HepG2 (cell line): ENCODE results near the gene MSMP. TPM values are rescaled to one million over a fixed set of nuclear protein-coding genes. Genes with fewer than 3 reads are reported as not detected.

Experiments
- DNMT1 ChIP-seq: sonication (generic); formaldehyde crosslinking; IDR thresholded peaks from 2 replicates; pipeline ENCODE4 v1.5.1; 2020; ENCODE audit warnings: mild to moderate bottlenecking, missing genetic modification reagents
- ESRRA ChIP-seq: sonication (generic); formaldehyde crosslinking; IDR thresholded peaks from 2 replicates; pipeline ENCODE4 v1.5.1; 2020; ENCODE audit warnings: mild to moderate bottlenecking, low read depth, missing genetic modification reagents
- KDM5A ChIP-seq: fragments of 200-600 bp; sonication (generic); IDR thresholded peaks from 2 replicates; pipeline ENCODE4 v1.7.0; 2018; ENCODE audit warnings: antibody characterized with exemption, mild to moderate bottlenecking, low read length, borderline replicate concordance
- PHF21A ChIP-seq: sonication (generic); formaldehyde crosslinking; IDR thresholded peaks from 2 replicates; pipeline ENCODE4 v1.5.0; 2020; ENCODE audit warnings: mild to moderate bottlenecking, missing genetic modification reagents
- POLR2A ChIP-seq, 2 experiments: IDR thresholded peaks; 2 replicates each; pipeline ENCODE4 v1.6.1; 2011; ENCODE audit warnings: low read depth in 2 of 2, low read length in 2 of 2, mild to moderate bottlenecking in 1 of 2, moderate library complexity in 1 of 2; ENCODE audit not compliant: insufficient read depth in 1 of 2
- TEAD3 ChIP-seq: optimal IDR thresholded peaks from 2 replicates; pipeline ENCODE3; 2016; ENCODE audit warnings: borderline replicate concordance
- ZNF292 ChIP-seq: sonication (generic); formaldehyde crosslinking; IDR thresholded peaks from 2 replicates; pipeline ENCODE4 v1.8.1; 2022; ENCODE audit warnings: mild to moderate bottlenecking, low read depth, missing genetic modification reagents, borderline replicate concordance
- ZNF326 ChIP-seq: sonication (generic); formaldehyde crosslinking; IDR thresholded peaks from 2 replicates; pipeline ENCODE4 v1.4.0; 2020; ENCODE audit warnings: missing genetic modification reagents, borderline replicate concordance
- ZNF562 ChIP-seq: sonication (generic); formaldehyde crosslinking; IDR thresholded peaks from 2 replicates; pipeline ENCODE4 v1.8.0; 2022; ENCODE audit warnings: missing genetic modification reagents, borderline replicate concordance
- ZNF841 ChIP-seq: sonication (generic); formaldehyde crosslinking; IDR thresholded peaks from 2 replicates; pipeline ENCODE4 v1.8.1; 2023; ENCODE audit warnings: missing genetic modification reagents, borderline replicate concordance
- polyA plus RNA-seq, 8 experiments: library from polyadenylated mRNA; depleted of rRNA in 3 of 8; stranded (reverse) in 7 of 8; unstranded in 1 of 8; fragments of >200 nt; fragmentation: Illumina TruSeq in 4 of 8; extraction: Trizol in 4 of 8; gene quantifications; 2 replicates each; pipeline versions ENCODE4 v1.2.1 to v1.2.3, GENCODE V29; 2011 to 2016; ENCODE audit warnings: low read depth in 4 of 8, missing spikeins in 1 of 8, mixed read lengths in 1 of 8; ENCODE audit not compliant: insufficient read depth in 1 of 8
- total RNA-seq, 5 experiments: library from RNA; depleted of rRNA; stranded (reverse); fragments of >200 nt; fragmentation: Illumina TruSeq; extraction: Trizol; gene quantifications; 2 replicates each; pipeline ENCODE4 v1.2.3, GENCODE V29; 2016; ENCODE audit warnings: low read depth in 1 of 5
- TF ChIP-seq, protein P1 (sequence below): sonication (generic); formaldehyde crosslinking; IDR thresholded peaks from 2 replicates; pipeline ENCODE4 v1.9.0; 2021; ENCODE audit warnings: missing genetic modification reagents, borderline replicate concordance
- TF ChIP-seq, protein P2 (sequence below): sonication (generic); formaldehyde crosslinking; IDR thresholded peaks from 2 replicates; pipeline ENCODE4 v1.5.0; 2020; ENCODE audit warnings: missing genetic modification reagents
- TF ChIP-seq, protein P3 (sequence below): sonication (generic); formaldehyde crosslinking; IDR thresholded peaks from 2 replicates; pipeline ENCODE4 v1.4.0; 2020; ENCODE audit warnings: mild to moderate bottlenecking, missing genetic modification reagents
- TF ChIP-seq, protein P4 (sequence below): sonication (generic); formaldehyde crosslinking; IDR thresholded peaks from 2 replicates; pipeline ENCODE4 v1.5.0; 2020; ENCODE audit warnings: missing genetic modification reagents, mild to moderate bottlenecking, borderline replicate concordance
- TF ChIP-seq, protein P5 (sequence below): sonication (generic); formaldehyde crosslinking; IDR thresholded peaks from 2 replicates; pipeline ENCODE4 v1.8.1; 2023; ENCODE audit warnings: mild to moderate bottlenecking, missing genetic modification reagents
- TF ChIP-seq, protein P6 (sequence below): sonication (generic); formaldehyde crosslinking; IDR thresholded peaks from 2 replicates; pipeline ENCODE4 v1.8.1; 2023; ENCODE audit warnings: mild to moderate bottlenecking, missing genetic modification reagents, borderline replicate concordance
- TF ChIP-seq, protein P7 (sequence below): sonication (generic); formaldehyde crosslinking; IDR thresholded peaks from 2 replicates; pipeline ENCODE4 v1.5.1; 2020; ENCODE audit warnings: missing genetic modification reagents, mild to moderate bottlenecking, borderline replicate concordance

MSMP gene
- total and polyA plus RNA-seq, 2 of the 13 experiments (the other 11 are each of a cell fraction or from before 2014, with no cell fraction given): 0.24 to 0.46 TPM

DNA sequence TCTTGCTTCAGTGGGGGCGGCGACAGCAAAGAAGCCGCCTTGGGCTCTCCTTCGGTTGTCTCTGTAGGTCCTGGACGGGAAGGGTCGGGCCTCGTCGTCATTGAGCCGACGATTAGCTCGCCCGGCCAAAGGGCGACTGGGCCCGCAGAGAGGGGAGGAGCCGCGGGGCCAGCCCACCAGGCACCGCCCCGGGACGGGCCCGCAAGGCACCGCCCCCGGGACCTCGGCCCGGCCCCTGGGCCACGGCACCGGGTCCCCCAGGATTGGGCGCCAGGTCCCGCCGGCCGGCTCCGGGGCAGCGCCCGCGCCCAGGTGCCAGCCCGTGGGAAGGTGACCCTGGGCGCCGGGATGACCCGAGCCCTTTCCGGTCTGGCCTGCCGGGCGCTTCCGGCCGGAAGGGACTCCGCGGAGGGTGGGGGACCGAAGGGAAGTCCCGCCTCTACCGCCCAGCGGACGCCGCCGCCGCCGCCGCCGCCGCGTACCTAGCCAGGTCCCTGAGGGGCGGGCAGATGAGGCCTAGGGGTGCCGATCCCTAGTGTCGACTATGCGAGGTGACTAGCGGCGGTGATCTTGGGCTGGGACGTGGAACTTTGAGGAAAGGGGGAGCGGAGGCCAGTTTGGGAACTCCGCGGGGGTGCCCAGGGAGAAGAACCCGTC is 5.1 kb downstream of the MSMP start, which contains the start of the genes GBA2 and RGP1 (continued):
- TF ChIP-seq, protein P1, sequence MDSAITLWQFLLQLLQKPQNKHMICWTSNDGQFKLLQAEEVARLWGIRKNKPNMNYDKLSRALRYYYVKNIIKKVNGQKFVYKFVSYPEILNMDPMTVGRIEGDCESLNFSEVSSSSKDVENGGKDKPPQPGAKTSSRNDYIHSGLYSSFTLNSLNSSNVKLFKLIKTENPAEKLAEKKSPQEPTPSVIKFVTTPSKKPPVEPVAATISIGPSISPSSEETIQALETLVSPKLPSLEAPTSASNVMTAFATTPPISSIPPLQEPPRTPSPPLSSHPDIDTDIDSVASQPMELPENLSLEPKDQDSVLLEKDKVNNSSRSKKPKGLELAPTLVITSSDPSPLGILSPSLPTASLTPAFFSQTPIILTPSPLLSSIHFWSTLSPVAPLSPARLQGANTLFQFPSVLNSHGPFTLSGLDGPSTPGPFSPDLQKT (CRISPR knock-in tag): no peak
- TF ChIP-seq KDM5A: no peak; the same call in 1 of the 2 replicates
- TF ChIP-seq ZNF841 (CRISPR knock-in tag): no peak
- TF ChIP-seq, protein P2, sequence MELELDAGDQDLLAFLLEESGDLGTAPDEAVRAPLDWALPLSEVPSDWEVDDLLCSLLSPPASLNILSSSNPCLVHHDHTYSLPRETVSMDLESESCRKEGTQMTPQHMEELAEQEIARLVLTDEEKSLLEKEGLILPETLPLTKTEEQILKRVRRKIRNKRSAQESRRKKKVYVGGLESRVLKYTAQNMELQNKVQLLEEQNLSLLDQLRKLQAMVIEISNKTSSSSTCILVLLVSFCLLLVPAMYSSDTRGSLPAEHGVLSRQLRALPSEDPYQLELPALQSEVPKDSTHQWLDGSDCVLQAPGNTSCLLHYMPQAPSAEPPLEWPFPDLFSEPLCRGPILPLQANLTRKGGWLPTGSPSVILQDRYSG (CRISPR knock-in tag): no peak
- no peak for TF ChIP-seq DNMT1
- TF ChIP-seq, protein P3, sequence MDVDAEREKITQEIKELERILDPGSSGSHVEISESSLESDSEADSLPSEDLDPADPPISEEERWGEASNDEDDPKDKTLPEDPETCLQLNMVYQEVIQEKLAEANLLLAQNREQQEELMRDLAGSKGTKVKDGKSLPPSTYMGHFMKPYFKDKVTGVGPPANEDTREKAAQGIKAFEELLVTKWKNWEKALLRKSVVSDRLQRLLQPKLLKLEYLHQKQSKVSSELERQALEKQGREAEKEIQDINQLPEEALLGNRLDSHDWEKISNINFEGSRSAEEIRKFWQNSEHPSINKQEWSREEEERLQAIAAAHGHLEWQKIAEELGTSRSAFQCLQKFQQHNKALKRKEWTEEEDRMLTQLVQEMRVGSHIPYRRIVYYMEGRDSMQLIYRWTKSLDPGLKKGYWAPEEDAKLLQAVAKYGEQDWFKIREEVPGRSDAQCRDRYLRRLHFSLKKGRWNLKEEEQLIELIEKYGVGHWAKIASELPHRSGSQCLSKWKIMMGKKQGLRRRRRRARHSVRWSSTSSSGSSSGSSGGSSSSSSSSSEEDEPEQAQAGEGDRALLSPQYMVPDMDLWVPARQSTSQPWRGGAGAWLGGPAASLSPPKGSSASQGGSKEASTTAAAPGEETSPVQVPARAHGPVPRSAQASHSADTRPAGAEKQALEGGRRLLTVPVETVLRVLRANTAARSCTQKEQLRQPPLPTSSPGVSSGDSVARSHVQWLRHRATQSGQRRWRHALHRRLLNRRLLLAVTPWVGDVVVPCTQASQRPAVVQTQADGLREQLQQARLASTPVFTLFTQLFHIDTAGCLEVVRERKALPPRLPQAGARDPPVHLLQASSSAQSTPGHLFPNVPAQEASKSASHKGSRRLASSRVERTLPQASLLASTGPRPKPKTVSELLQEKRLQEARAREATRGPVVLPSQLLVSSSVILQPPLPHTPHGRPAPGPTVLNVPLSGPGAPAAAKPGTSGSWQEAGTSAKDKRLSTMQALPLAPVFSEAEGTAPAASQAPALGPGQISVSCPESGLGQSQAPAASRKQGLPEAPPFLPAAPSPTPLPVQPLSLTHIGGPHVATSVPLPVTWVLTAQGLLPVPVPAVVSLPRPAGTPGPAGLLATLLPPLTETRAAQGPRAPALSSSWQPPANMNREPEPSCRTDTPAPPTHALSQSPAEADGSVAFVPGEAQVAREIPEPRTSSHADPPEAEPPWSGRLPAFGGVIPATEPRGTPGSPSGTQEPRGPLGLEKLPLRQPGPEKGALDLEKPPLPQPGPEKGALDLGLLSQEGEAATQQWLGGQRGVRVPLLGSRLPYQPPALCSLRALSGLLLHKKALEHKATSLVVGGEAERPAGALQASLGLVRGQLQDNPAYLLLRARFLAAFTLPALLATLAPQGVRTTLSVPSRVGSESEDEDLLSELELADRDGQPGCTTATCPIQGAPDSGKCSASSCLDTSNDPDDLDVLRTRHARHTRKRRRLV (CRISPR knock-in tag): no peak
- no peak for TF ChIP-seq ZNF562 (CRISPR knock-in tag)
- no peak for TF ChIP-seq TEAD3
- TF ChIP-seq ZNF326 (CRISPR knock-in tag): no peak
- TF ChIP-seq, protein P4, sequence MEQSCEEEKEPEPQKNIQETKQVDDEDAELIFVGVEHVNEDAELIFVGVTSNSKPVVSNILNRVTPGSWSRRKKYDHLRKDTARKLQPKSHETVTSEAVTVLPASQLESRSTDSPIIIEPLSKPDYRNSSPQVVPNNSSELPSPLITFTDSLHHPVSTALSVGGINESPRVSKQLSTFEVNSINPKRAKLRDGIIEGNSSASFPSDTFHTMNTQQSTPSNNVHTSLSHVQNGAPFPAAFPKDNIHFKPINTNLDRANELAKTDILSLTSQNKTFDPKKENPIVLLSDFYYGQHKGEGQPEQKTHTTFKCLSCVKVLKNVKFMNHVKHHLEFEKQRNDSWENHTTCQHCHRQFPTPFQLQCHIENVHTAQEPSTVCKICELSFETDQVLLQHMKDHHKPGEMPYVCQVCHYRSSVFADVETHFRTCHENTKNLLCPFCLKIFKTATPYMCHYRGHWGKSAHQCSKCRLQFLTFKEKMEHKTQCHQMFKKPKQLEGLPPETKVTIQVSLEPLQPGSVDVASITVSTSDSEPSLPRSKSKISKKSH (CRISPR knock-in tag): no peak
- TF ChIP-seq POLR2A (IDR thresholded peaks at IDR 0.05; ENCODE audit: insufficient read depth in 1 of 2, low read depth in 2 of 2, low read length in 2 of 2): peak; percentile 59 to 68
- TF ChIP-seq ESRRA: peak; percentile 93
- no peak for TF ChIP-seq PHF21A (CRISPR knock-in tag)
- no peak for TF ChIP-seq ZNF292 (CRISPR knock-in tag)
- TF ChIP-seq, protein P5, sequence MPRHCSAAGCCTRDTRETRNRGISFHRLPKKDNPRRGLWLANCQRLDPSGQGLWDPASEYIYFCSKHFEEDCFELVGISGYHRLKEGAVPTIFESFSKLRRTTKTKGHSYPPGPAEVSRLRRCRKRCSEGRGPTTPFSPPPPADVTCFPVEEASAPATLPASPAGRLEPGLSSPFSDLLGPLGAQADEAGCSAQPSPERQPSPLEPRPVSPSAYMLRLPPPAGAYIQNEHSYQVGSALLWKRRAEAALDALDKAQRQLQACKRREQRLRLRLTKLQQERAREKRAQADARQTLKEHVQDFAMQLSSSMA: no peak
- TF ChIP-seq, protein P6, sequence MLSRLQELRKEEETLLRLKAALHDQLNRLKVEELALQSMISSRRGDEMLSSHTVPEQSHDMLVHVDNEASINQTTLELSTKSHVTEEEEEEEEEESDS (CRISPR knock-in tag): no peak
- TF ChIP-seq, protein P7, sequence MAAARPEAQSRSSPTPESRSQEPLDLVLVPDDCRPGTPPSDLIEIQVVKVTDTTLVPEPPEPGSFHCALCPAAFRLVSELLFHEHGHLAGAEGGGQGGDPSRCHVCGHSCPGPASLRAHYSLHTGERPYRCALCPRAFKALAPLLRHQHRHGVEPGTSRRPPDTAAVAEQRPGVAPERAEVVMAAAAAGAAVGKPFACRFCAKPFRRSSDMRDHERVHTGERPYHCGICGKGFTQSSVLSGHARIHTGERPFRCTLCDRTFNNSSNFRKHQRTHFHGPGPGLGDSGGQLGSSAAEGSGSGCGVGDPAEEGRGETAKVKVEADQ: peak; percentile 72
